WTC11 (cell line): ENCODE measurements around the gene SHISAL1. TPM values are rescaled to one million over a fixed set of nuclear protein-coding genes. Genes with fewer than 3 reads are reported as not detected.

Source experiments
- ATAC-seq: fragments of 200-7000 bp; cut with Tn5 transposase; 2 replicates; pipeline ENCODE4 v1.10.0; 2021; ENCODE audit warnings: mild to moderate bottlenecking, moderate library complexity
- CTCF ChIA-PET: fragments of 300-600 bp; sonication (Branson Sonifier 250); formaldehyde crosslinking; loops from one replicate; lab custom pipeline; 2021; ENCODE audit warnings: antibody characterized with exemption; lab: Charles Lee
- POLR2A ChIA-PET: fragments of 350-600 bp; sonication (Branson Sonifier 250); formaldehyde crosslinking; loops from one replicate; lab custom pipeline; 2021; ENCODE audit warnings: antibody characterized with exemption; lab: Charles Lee
- DNase-seq: peaks from one replicate; pipeline ENCODE4 v3.0.0; 2021; ENCODE audit warnings: low spot score
- H3K27ac Mint-ChIP-seq: 2 replicates; pipeline ENCODE4 v1.8.0; 2021; ENCODE audit warnings: mixed read lengths
- H3K27me3 Mint-ChIP-seq: 2 replicates; pipeline ENCODE4 v1.8.0; 2021; ENCODE audit warnings: low read depth, mild to moderate bottlenecking, moderate library complexity, mixed read lengths
- H3K36me3 Mint-ChIP-seq: 2 replicates; pipeline ENCODE4 v1.8.0; 2021; ENCODE audit warnings: mixed read lengths
- H3K4me1 Mint-ChIP-seq: 2 replicates; pipeline ENCODE4 v1.8.0; 2022; ENCODE audit warnings: mixed read lengths
- H3K4me3 Mint-ChIP-seq: 2 replicates; pipeline ENCODE4 v1.8.0; 2021; ENCODE audit warnings: mild to moderate bottlenecking, moderate library complexity, mixed read lengths
- H3K9me3 Mint-ChIP-seq: 2 replicates; pipeline ENCODE4 v1.8.0; 2021; ENCODE audit warnings: mixed read lengths
- CBFB ChIP-seq: sonication (generic); formaldehyde crosslinking; IDR thresholded peaks from 2 replicates; pipeline ENCODE4 v1.8.1; 2022; ENCODE audit warnings: mild to moderate bottlenecking, low read depth, missing genetic modification reagents
- CTCF ChIP-seq: fragments of 200-600 bp; IDR thresholded peaks from 2 replicates; pipeline ENCODE4 v1.8.0; 2022; ENCODE audit warnings: antibody characterized with exemption
- E2F5 ChIP-seq: sonication (generic); formaldehyde crosslinking; IDR thresholded peaks from 2 replicates; pipeline ENCODE4 v1.8.1; 2022; ENCODE audit warnings: mild to moderate bottlenecking, moderate library complexity, missing genetic modification reagents
- ESRRA ChIP-seq: sonication (generic); formaldehyde crosslinking; IDR thresholded peaks from 2 replicates; pipeline ENCODE4 v1.8.1; 2022; ENCODE audit warnings: mild to moderate bottlenecking, missing genetic modification reagents, borderline replicate concordance
- FOXJ3 ChIP-seq: sonication (generic); formaldehyde crosslinking; IDR thresholded peaks from 2 replicates; pipeline ENCODE4 v1.9.0; 2021; ENCODE audit warnings: missing genetic modification reagents, mild to moderate bottlenecking, borderline replicate concordance
- FOXP1 ChIP-seq: sonication (generic); formaldehyde crosslinking; IDR thresholded peaks from 2 replicates; pipeline ENCODE4 v1.8.0; 2022; ENCODE audit warnings: missing genetic modification reagents, mild to moderate bottlenecking, moderate library complexity, borderline replicate concordance
- GABPB1 ChIP-seq: sonication (generic); formaldehyde crosslinking; IDR thresholded peaks from 2 replicates; pipeline ENCODE4 v1.8.1; 2023; ENCODE audit warnings: mild to moderate bottlenecking, missing genetic modification reagents
- IRF1 ChIP-seq: sonication (generic); formaldehyde crosslinking; IDR thresholded peaks from 2 replicates; pipeline ENCODE4 v1.8.0; 2023; ENCODE audit warnings: missing genetic modification reagents
- JAZF1 ChIP-seq: fragments of 250-450 bp; sonication (Bioruptor Pico); IDR thresholded peaks from 2 replicates; pipeline ENCODE4 v1.9.0; 2021; ENCODE audit warnings: moderate library complexity, mild to moderate bottlenecking, inconsistent platforms
- NFYB ChIP-seq: sonication (generic); formaldehyde crosslinking; conservative IDR thresholded peaks from 2 replicates; pipeline ENCODE4 v1.8.0; 2022; ENCODE audit warnings: low read depth, missing genetic modification reagents
- NR3C1 ChIP-seq: sonication (generic); formaldehyde crosslinking; conservative IDR thresholded peaks from 2 replicates; pipeline ENCODE4 v1.8.1; 2023; ENCODE audit warnings: low read depth, mild to moderate bottlenecking, missing genetic modification reagents
- PRRX2 ChIP-seq: fragments of 250-450 bp; sonication (Bioruptor Pico); IDR thresholded peaks from 2 replicates; pipeline ENCODE4 v1.8.0; 2021; ENCODE audit warnings: mild to moderate bottlenecking
- RELA ChIP-seq: sonication (generic); formaldehyde crosslinking; IDR thresholded peaks from 2 replicates; pipeline ENCODE4 v1.8.1; 2022; ENCODE audit warnings: missing genetic modification reagents, mild to moderate bottlenecking, borderline replicate concordance
- SMAD3 ChIP-seq: sonication (generic); formaldehyde crosslinking; IDR thresholded peaks from 2 replicates; pipeline ENCODE4 v1.8.0; 2022; ENCODE audit warnings: missing genetic modification reagents, mild to moderate bottlenecking, borderline replicate concordance
- SOX15 ChIP-seq: fragments of 250-450 bp; sonication (Bioruptor Pico); IDR thresholded peaks from 2 replicates; pipeline ENCODE4 v1.9.0; 2021; ENCODE audit warnings: mild to moderate bottlenecking
- ZNF263 ChIP-seq: sonication (generic); formaldehyde crosslinking; IDR thresholded peaks from 2 replicates; pipeline ENCODE4 v1.8.1; 2022; ENCODE audit warnings: low read depth, mild to moderate bottlenecking, moderate library complexity, missing genetic modification reagents
- ZNF416 ChIP-seq: fragments of 250-450 bp; sonication (Bioruptor Pico); IDR thresholded peaks from 2 replicates; pipeline ENCODE4 v1.9.0; 2021; ENCODE audit warnings: mild to moderate bottlenecking, inconsistent platforms
- ZNF423 ChIP-seq: fragments of 250-450 bp; sonication (Bioruptor Pico); IDR thresholded peaks from 2 replicates; pipeline ENCODE4 v2.1.2; 2022; ENCODE audit warnings: mild to moderate bottlenecking, moderate library complexity
- total RNA-seq: library from RNA; stranded (reverse); gene quantifications from 3 replicates; pipeline ENCODE4 v1.2.3, GENCODE V29; 2021
- TF ChIP-seq, protein P1 (sequence below): sonication (generic); formaldehyde crosslinking; IDR thresholded peaks from 2 replicates; pipeline ENCODE4 v1.8.0; 2023; ENCODE audit warnings: missing genetic modification reagents, mild to moderate bottlenecking, borderline replicate concordance
- TF ChIP-seq, protein P2 (sequence below): fragments of 250-450 bp; sonication (Bioruptor Pico); IDR thresholded peaks from 2 replicates; pipeline ENCODE4 v1.9.0; 2021; ENCODE audit warnings: moderate library complexity, mild to moderate bottlenecking, inconsistent platforms, borderline replicate concordance

The SHISAL1 gene
- total RNA-seq, 1 experiment from 2014 or later: 2.7 TPM

- POLR2A ChIA-PET: no interaction called here
These were observed 34.3 kb downstream of the SHISAL1 start for GRCh38 chr22:44278243-44279068.

GRCh38 chr22:44277386-44278135, 35.2 kb downstream of the SHISAL1 start:
- Mint-ChIP-seq H3K27ac (no peak overlapping the region), H3K27me3 (no peaks in the 10 kb centered on the region), H3K4me1 (peaks cover 23% of the 10 kb centered on the region), H3K9me3 (no peaks in the 10 kb centered on the region), H3K4me3 (no peak overlapping the region), H3K36me3 (no peaks in the 10 kb centered on the region)
- ChIA-PET POLR2A (no interaction called here), CTCF (interaction anchor here (0.6 to 1.4 kb wide), 3 partner anchors 8 to 183 kb away, joined by 3 to 4 read pairs (median 3); no protein-coding TSS in a partner anchor)
- TF ChIP-seq SOX15 (CRISPR knock-in tag) (no peak), CTCF (no peak), FOXP1 (peak; percentile 71; the same call in 1 of the 2 replicates), CBFB (CRISPR knock-in tag) (0 out of 2 replicates have a peak, but pooled peaks have one; percentile 46), FOXJ3 (CRISPR knock-in tag) (no peak)
- no peak for ATAC-seq
- no peak for DNase-seq

More at GRCh38 chr22:44278243-44279068, 34.3 kb downstream of the SHISAL1 start:
- Mint-ChIP-seq H3K4me1 (peaks cover 17% of the 10 kb centered on the region), H3K27ac (no peak overlapping the region), H3K36me3 (no peaks in the 10 kb centered on the region), H3K4me3 (no peak overlapping the region), H3K9me3 (no peaks in the 10 kb centered on the region), H3K27me3 (no peaks in the 10 kb centered on the region)
- CTCF ChIA-PET: interaction anchor here (1.1 to 1.4 kb wide), 2 partner anchors 11 to 285 kb away, joined by 4 read pairs; no protein-coding TSS in a partner anchor
- DNase-seq (no peak), ATAC-seq (no peak)
- TF ChIP-seq ZNF423 (no peak), GABPB1 (CRISPR knock-in tag) (no peak), JAZF1 (no peak), NFYB (CRISPR knock-in tag) (no peak), NR3C1 (CRISPR knock-in tag) (no peak), E2F5 (CRISPR knock-in tag) (no peak), PRRX2 (CRISPR knock-in tag) (no peak), SMAD3 (no peak), ZNF263 (CRISPR knock-in tag) (no peak), ZNF416 (CRISPR knock-in tag) (no peak), IRF1 (CRISPR knock-in tag) (no peak), ESRRA (no peak), RELA (CRISPR knock-in tag) (no peak)
- TF ChIP-seq, protein P1, sequence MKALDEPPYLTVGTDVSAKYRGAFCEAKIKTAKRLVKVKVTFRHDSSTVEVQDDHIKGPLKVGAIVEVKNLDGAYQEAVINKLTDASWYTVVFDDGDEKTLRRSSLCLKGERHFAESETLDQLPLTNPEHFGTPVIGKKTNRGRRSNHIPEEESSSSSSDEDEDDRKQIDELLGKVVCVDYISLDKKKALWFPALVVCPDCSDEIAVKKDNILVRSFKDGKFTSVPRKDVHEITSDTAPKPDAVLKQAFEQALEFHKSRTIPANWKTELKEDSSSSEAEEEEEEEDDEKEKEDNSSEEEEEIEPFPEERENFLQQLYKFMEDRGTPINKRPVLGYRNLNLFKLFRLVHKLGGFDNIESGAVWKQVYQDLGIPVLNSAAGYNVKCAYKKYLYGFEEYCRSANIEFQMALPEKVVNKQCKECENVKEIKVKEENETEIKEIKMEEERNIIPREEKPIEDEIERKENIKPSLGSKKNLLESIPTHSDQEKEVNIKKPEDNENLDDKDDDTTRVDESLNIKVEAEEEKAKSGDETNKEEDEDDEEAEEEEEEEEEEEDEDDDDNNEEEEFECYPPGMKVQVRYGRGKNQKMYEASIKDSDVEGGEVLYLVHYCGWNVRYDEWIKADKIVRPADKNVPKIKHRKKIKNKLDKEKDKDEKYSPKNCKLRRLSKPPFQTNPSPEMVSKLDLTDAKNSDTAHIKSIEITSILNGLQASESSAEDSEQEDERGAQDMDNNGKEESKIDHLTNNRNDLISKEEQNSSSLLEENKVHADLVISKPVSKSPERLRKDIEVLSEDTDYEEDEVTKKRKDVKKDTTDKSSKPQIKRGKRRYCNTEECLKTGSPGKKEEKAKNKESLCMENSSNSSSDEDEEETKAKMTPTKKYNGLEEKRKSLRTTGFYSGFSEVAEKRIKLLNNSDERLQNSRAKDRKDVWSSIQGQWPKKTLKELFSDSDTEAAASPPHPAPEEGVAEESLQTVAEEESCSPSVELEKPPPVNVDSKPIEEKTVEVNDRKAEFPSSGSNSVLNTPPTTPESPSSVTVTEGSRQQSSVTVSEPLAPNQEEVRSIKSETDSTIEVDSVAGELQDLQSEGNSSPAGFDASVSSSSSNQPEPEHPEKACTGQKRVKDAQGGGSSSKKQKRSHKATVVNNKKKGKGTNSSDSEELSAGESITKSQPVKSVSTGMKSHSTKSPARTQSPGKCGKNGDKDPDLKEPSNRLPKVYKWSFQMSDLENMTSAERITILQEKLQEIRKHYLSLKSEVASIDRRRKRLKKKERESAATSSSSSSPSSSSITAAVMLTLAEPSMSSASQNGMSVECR (CRISPR knock-in tag): no peak
- TF ChIP-seq, protein P2, sequence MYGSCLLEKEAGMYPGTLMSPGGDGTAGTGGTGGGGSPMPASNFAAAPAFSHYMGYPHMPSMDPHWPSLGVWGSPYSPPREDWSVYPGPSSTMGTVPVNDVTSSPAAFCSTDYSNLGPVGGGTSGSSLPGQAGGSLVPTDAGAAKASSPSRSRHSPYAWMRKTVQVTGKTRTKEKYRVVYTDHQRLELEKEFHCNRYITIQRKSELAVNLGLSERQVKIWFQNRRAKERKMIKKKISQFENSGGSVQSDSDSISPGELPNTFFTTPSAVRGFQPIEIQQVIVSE: no peak
